Osteocyte (in vitro differentiated cells): Measurements from ENCODE around the gene PLA2G5. TPM values are rescaled to one million over a fixed set of nuclear protein-coding genes. Genes with fewer than 3 reads are reported as not detected.

ENCODE experiments used
- DNase-seq: peaks from one replicate; pipeline ENCODE4 v3.0.0; 2021; ENCODE audit warnings: mixed read lengths; ENCODE audit not compliant: unreplicated experiment; ENCODE audit errors: extremely low spot score
- H3K27ac Mint-ChIP-seq: one replicate; pipeline ENCODE4 v1.8.0; 2021; ENCODE audit warnings: mild to moderate bottlenecking, mixed read lengths; ENCODE audit not compliant: unreplicated experiment
- H3K27me3 Mint-ChIP-seq: one replicate; pipeline ENCODE4 v1.8.0; 2021; ENCODE audit warnings: mixed read lengths; ENCODE audit not compliant: unreplicated experiment
- H3K36me3 Mint-ChIP-seq: one replicate; pipeline ENCODE4 v1.8.0; 2021; ENCODE audit warnings: mixed read lengths; ENCODE audit not compliant: unreplicated experiment
- H3K4me1 Mint-ChIP-seq: one replicate; pipeline ENCODE4 v1.8.0; 2021; ENCODE audit warnings: mixed read lengths; ENCODE audit not compliant: unreplicated experiment
- H3K4me3 Mint-ChIP-seq: one replicate; pipeline ENCODE4 v1.8.0; 2021; ENCODE audit warnings: mild to moderate bottlenecking, moderate library complexity, mixed read lengths; ENCODE audit not compliant: unreplicated experiment
- H3K9me3 Mint-ChIP-seq: one replicate; pipeline ENCODE4 v1.8.0; 2021; ENCODE audit warnings: mixed read lengths; ENCODE audit not compliant: unreplicated experiment
- CTCF ChIP-seq: fragments of 200-600 bp; sonication (generic); IDR thresholded peaks from 2 replicates; pipeline ENCODE4 v1.5.0; 2021; ENCODE audit warnings: antibody characterized with exemption, mild to moderate bottlenecking, moderate library complexity
- total RNA-seq: library from RNA; stranded (reverse); gene quantifications from 2 replicates; pipeline ENCODE4 v1.2.1, GENCODE V29; 2021

The PLA2G5 gene
- total RNA-seq, 1 donor from 2014 or later: not detected

GRCh38 chr1:20076710-20077461 lies 6.9 kb downstream of the PLA2G5 start:
- Mint-ChIP-seq H3K4me1 (no peaks in the 10 kb centered on the region), H3K27me3 (peaks cover 9% of the 10 kb centered on the region), H3K9me3 (no peaks in the 10 kb centered on the region), H3K27ac (no peak overlapping the region), H3K4me3 (no peak overlapping the region), H3K36me3 (no peaks in the 10 kb centered on the region)
- no peak for TF ChIP-seq CTCF
- DNase-seq: no peak

- H3K9me3 Mint-ChIP-seq: no peaks in the 10 kb centered on the region
- DNase-seq: no peak
- no peak for TF ChIP-seq CTCF
- no peak overlapping the region for H3K4me3 Mint-ChIP-seq
- H3K4me1 Mint-ChIP-seq: no peaks in the 10 kb centered on the region
- H3K36me3 Mint-ChIP-seq: no peaks in the 10 kb centered on the region
- H3K27ac Mint-ChIP-seq: no peak overlapping the region
- peaks cover 7% of the 10 kb centered on the region for H3K27me3 Mint-ChIP-seq
Observed at GRCh38 chr1:20078171-20078651, 8.2 kb downstream of the PLA2G5 start.

DNA sequence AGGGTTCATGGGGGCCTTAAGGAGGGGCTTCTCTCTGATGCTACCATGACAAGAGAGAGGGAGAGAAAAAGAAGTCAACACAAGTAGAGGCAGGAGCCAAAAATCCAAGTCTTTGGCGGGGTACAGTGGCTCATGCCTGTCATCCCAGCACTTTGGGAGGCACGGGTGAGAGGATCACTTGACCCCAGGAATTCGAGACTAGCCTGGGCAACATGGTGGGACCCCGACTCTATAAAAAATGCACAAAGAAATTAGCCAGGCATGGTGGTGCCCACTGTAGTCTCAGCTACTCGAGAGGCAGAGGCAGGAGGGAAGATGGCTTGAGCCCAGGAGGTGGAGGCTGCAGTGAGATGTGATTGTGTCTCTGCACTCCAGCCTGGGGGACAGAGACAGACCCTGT lies 8.7 kb downstream of the PLA2G5 start:
- Mint-ChIP-seq H3K9me3 (no peaks in the 10 kb centered on the region), H3K4me3 (no peak overlapping the region), H3K27ac (no peak overlapping the region), H3K36me3 (no peaks in the 10 kb centered on the region), H3K4me1 (no peaks in the 10 kb centered on the region), H3K27me3 (peaks cover 9% of the 10 kb centered on the region)
- DNase-seq: no peak
- TF ChIP-seq CTCF: no peak

GRCh38 chr1:20079661-20080305 lies 9.8 kb downstream of the PLA2G5 start:
- Mint-ChIP-seq H3K36me3 (no peaks in the 10 kb centered on the region), H3K4me3 (no peak overlapping the region), H3K27ac (no peak overlapping the region), H3K4me1 (no peaks in the 10 kb centered on the region), H3K9me3 (no peaks in the 10 kb centered on the region), H3K27me3 (peaks cover 9% of the 10 kb centered on the region)
- no peak for DNase-seq
- TF ChIP-seq CTCF: no peak
